A549 (cell line): Measurements from ENCODE around the gene ZNF184. TPM values are rescaled to one million over a fixed set of nuclear protein-coding genes. Genes with fewer than 3 reads are reported as not detected.

Experiments used
- ATAC-seq, 2 experiments: fragments of 200-7000 bp in 1 of 2; fragments of >200 bp in 1 of 2; cut with Nextera tagmentation in 1 of 2; cut with Tn5 transposase in 1 of 2; 3 replicates each; pipeline versions ENCODE4 v1.8.0 to v1.9.1; 2018 to 2020; ENCODE audit warnings: mild to moderate bottlenecking in 1 of 2, moderate library complexity in 1 of 2
- CTCF ChIA-PET: fragments of 300-600 bp; sonication (Branson Sonifier 250); formaldehyde crosslinking; extraction: SDS; loops from one replicate; lab custom pipeline; 2021; ENCODE audit warnings: antibody characterized with exemption, inconsistent platforms; lab: Yijun Ruan, JAX
- POLR2A ChIA-PET: fragments of 350-600 bp; formaldehyde crosslinking; extraction: SDS; loops from one replicate; lab custom pipeline; 2021; ENCODE audit warnings: antibody characterized with exemption, inconsistent platforms; lab: Yijun Ruan, JAX
- DNase-seq, 2 experiments: peaks; one replicate each; pipeline versions ENCODE4 v3.0.0 to v3.0.0-alpha.2; 2011 to 2016; ENCODE audit warnings: low read depth in 1 of 2, low spot score in 1 of 2
- FAIRE-seq: peaks from 2 replicates; lab custom pipeline; 2011; peaks lifted over from hg19 to GRCh38; lab: Jason Lieb, UNC
- H3K27ac ChIP-seq, 2 experiments: fragments of >200 bp; sonication (Bioruptor Twin); formaldehyde crosslinking; 3 replicates each; pipeline ENCODE4 v1.5.1; 2016 to 2017
- H3K4me1 ChIP-seq: fragments of >200 bp; sonication (Bioruptor Twin); formaldehyde crosslinking; 3 replicates; pipeline ENCODE4 v1.6.1; 2016
- H3K4me2 ChIP-seq: fragments of >200 bp; sonication (Bioruptor Twin); formaldehyde crosslinking; 3 replicates; pipeline ENCODE4 v1.6.1; 2016
- H3K4me3 ChIP-seq: fragments of >200 bp; sonication (Bioruptor Twin); formaldehyde crosslinking; 3 replicates; pipeline ENCODE4 v1.5.1; 2016
- H3K9me3 ChIP-seq: fragments of >200 bp; sonication (Bioruptor Twin); formaldehyde crosslinking; 3 replicates; pipeline ENCODE4 v1.6.1; 2016
- ATOH8 ChIP-seq: fragments of 250-450 bp; sonication (Bioruptor Pico); IDR thresholded peaks from 2 replicates; pipeline ENCODE4 v1.5.0; 2020; ENCODE audit warnings: low read depth, mild to moderate bottlenecking, moderate library complexity
- BHLHE40 ChIP-seq: IDR thresholded peaks from 2 replicates; pipeline ENCODE4 v1.6.1; 2012; ENCODE audit warnings: low read depth, low read length, inconsistent platforms
- CBX8 ChIP-seq: fragments of 200-600 bp; sonication (generic); IDR thresholded peaks from 2 replicates; pipeline ENCODE4 v1.6.1; 2016
- CEBPB ChIP-seq, 2 experiments: fragments of >200 bp in 1 of 2; sonication (Bioruptor Twin) in 1 of 2; formaldehyde crosslinking in 1 of 2; IDR thresholded peaks; 2 replicates each; pipeline ENCODE4 v1.6.1; 2012 to 2016
- CHD4 ChIP-seq: fragments of 200-600 bp; sonication (generic); IDR thresholded peaks from 2 replicates; pipeline ENCODE4 v1.6.1; 2016; ENCODE audit warnings: antibody characterized with exemption, mild to moderate bottlenecking, borderline replicate concordance
- E2F6 ChIP-seq: IDR thresholded peaks from 2 replicates; pipeline ENCODE4 v1.6.1; 2012; ENCODE audit warnings: low read depth, borderline replicate concordance
- FOSB ChIP-seq: fragments of 250-450 bp; sonication (Bioruptor Pico); IDR thresholded peaks from 2 replicates; pipeline ENCODE4 v1.5.0; 2020; ENCODE audit warnings: mild to moderate bottlenecking, moderate library complexity
- FOSL2 ChIP-seq, 2 experiments: fragments of 450-650 bp in 1 of 2; fragments of >200 bp in 1 of 2; sonication (Bioruptor Twin) in 1 of 2; formaldehyde crosslinking; IDR thresholded peaks; 2 replicates each; pipeline versions ENCODE4 v1.5.0 to v1.6.1; 2016 to 2020; ENCODE audit warnings: mild to moderate bottlenecking in 1 of 2, moderate library complexity in 1 of 2
- FOXS1 ChIP-seq: fragments of 250-450 bp; sonication (Bioruptor Pico); IDR thresholded peaks from 2 replicates; pipeline ENCODE4 v1.5.0; 2020; ENCODE audit warnings: mild to moderate bottlenecking, moderate library complexity
- HMGXB4 ChIP-seq: fragments of 250-450 bp; sonication (Bioruptor Pico); IDR thresholded peaks from 2 replicates; pipeline ENCODE4 v1.5.0; 2021; ENCODE audit warnings: mild to moderate bottlenecking, moderate library complexity, borderline replicate concordance
- JUNB ChIP-seq: fragments of >200 bp; sonication (Bioruptor Twin); formaldehyde crosslinking; IDR thresholded peaks from 2 replicates; pipeline ENCODE4 v1.6.1; 2016
- KDM1A ChIP-seq: fragments of 200-600 bp; sonication (generic); IDR thresholded peaks from 2 replicates; pipeline ENCODE4 v1.6.1; 2016; ENCODE audit warnings: low read depth, mild to moderate bottlenecking
- KDM5A ChIP-seq: fragments of 200-600 bp; sonication (generic); IDR thresholded peaks from 2 replicates; pipeline ENCODE4 v1.6.1; 2016; ENCODE audit warnings: antibody characterized with exemption, mild to moderate bottlenecking
- MAFK ChIP-seq: fragments of 450-650 bp; IDR thresholded peaks from 2 replicates; pipeline ENCODE4 v1.6.1; 2014; ENCODE audit not compliant: partially characterized antibody
- MAZ ChIP-seq: fragments of 150-350 bp; IDR thresholded peaks from 2 replicates; pipeline ENCODE4 v1.6.1; 2014; ENCODE audit warnings: antibody characterized with exemption, low read depth, low read length, borderline replicate concordance
- NFE2L2 ChIP-seq: fragments of 150-350 bp; conservative IDR thresholded peaks from 2 replicates; pipeline ENCODE4 v1.6.1; 2014; ENCODE audit warnings: low read length
- NPAS2 ChIP-seq: fragments of 250-450 bp; sonication (Bioruptor Pico); IDR thresholded peaks from 2 replicates; pipeline ENCODE4 v1.8.0; 2022; ENCODE audit warnings: mild to moderate bottlenecking, moderate library complexity, borderline replicate concordance
- NR3C1 ChIP-seq: fragments of >200 bp; sonication (Bioruptor Twin); formaldehyde crosslinking; IDR thresholded peaks from 3 replicates; pipeline ENCODE4 v1.6.1; 2017
- POLR2A ChIP-seq: IDR thresholded peaks from 2 replicates; pipeline ENCODE4 v1.6.1; 2012; ENCODE audit warnings: mild to moderate bottlenecking, low read length
- RAD21 ChIP-seq, 2 experiments: fragments of >200 bp in 1 of 2; sonication (Bioruptor Twin) in 1 of 2; formaldehyde crosslinking in 1 of 2; IDR thresholded peaks in 1 of 2; conservative IDR thresholded peaks in 1 of 2; 2 replicates in 1 of 2; 3 replicates in 1 of 2; pipeline ENCODE4 v1.6.1; 2012 to 2018; ENCODE audit warnings: inconsistent platforms in 1 of 2
- RNF2 ChIP-seq: fragments of 200-600 bp; sonication (generic); IDR thresholded peaks from 2 replicates; pipeline ENCODE4 v1.6.1; 2016; ENCODE audit warnings: low read depth, mild to moderate bottlenecking, antibody characterized with exemption, moderate library complexity, borderline replicate concordance
- ZFP36 ChIP-seq: fragments of 450-650 bp; IDR thresholded peaks from 2 replicates; pipeline ENCODE4 v1.6.1; 2014; ENCODE audit warnings: borderline replicate concordance; ENCODE audit not compliant: partially characterized antibody
- ZSCAN20 ChIP-seq: fragments of 250-450 bp; sonication (Bioruptor Pico); IDR thresholded peaks from 2 replicates; pipeline ENCODE4 v1.8.0; 2022; ENCODE audit warnings: mild to moderate bottlenecking, moderate library complexity
- WGBS: methylation state at CpG from one replicate; pipeline ENCODE4 v1.1.6; 2017; ENCODE audit errors: missing lambda C conversion rate; 5-methylcytosine and 5-hydroxymethylcytosine counted together
- polyA plus RNA-seq, 4 experiments: library from polyadenylated mRNA; depleted of rRNA in 3 of 4; stranded (reverse); fragments of >200 nt; fragmentation: RNase III in 1 of 4; extraction: RNeasy Plus Mini Kit Qiagen cat#74134 plus additional on column Dnase treatment in 1 of 4; gene quantifications; 2 replicates in 3 of 4; 3 replicates in 1 of 4; pipeline ENCODE4 v1.2.3, GENCODE V29; 2011 to 2017
- TF ChIP-seq, protein P1 (sequence below): fragments of 150-350 bp; IDR thresholded peaks from 2 replicates; pipeline ENCODE4 v1.6.1; 2014; ENCODE audit warnings: low read depth, mild to moderate bottlenecking, low read length
- TF ChIP-seq, protein P2 (sequence below): fragments of >200 bp; sonication (Bioruptor Twin); formaldehyde crosslinking; IDR thresholded peaks from 2 replicates; pipeline ENCODE4 v1.6.1; 2016
- TF ChIP-seq, protein P3 (sequence below): IDR thresholded peaks from 2 replicates; pipeline ENCODE4 v1.6.1; 2012
- TF ChIP-seq, protein P4 (sequence below): fragments of 200-600 bp; sonication (generic); IDR thresholded peaks from 2 replicates; pipeline ENCODE4 v1.6.1; 2016; ENCODE audit warnings: antibody characterized with exemption, mild to moderate bottlenecking, moderate library complexity

ZNF184 gene
- polyA plus RNA-seq, 2 of the 4 experiments (the other 2 are of a cell fraction) = 2.5 to 4.9 TPM

DNA sequence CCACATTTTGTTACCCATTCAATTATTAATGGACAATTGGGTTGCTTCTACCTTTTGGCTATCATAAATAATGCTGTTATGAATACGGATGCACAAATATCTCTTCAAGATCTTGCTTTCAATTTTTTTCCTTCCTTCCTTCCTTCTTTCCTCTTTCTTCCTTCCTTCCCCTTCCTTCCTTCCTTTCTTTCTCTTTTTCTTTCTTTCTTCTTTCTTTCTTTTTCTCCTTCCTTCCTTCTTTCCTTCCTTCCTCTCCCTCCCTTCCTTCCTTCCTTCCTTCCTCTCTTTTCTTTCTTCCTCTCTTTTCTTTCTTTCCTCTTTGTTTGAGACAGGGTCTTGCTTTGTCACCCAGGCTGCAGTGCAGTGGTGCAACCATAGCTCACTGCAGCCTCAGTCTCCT, 39.2 kb downstream of the ZNF184 start:
- no peaks in the 10 kb centered on the region for H3K4me1 ChIP-seq
- ChIA-PET CTCF (no interaction called here), POLR2A (no interaction called here)
- TF ChIP-seq FOXS1 (CRISPR knock-in tag) (no peak), KDM5A (no peak), FOSB (no peak), CEBPB (IDR thresholded peaks at IDR 0.05) (no peak), MAZ (no peak), NR3C1 (no peak), KDM1A (no peak), ZSCAN20 (no peak), ATOH8 (CRISPR knock-in tag) (no peak), E2F6 (no peak), BHLHE40 (no peak), RNF2 (no peak), MAFK (no peak), HMGXB4 (CRISPR knock-in tag) (no peak), POLR2A (no peak)
- TF ChIP-seq, protein P1, sequence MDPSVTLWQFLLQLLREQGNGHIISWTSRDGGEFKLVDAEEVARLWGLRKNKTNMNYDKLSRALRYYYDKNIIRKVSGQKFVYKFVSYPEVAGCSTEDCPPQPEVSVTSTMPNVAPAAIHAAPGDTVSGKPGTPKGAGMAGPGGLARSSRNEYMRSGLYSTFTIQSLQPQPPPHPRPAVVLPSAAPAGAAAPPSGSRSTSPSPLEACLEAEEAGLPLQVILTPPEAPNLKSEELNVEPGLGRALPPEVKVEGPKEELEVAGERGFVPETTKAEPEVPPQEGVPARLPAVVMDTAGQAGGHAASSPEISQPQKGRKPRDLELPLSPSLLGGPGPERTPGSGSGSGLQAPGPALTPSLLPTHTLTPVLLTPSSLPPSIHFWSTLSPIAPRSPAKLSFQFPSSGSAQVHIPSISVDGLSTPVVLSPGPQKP = no peak
- TF ChIP-seq, protein P2, sequence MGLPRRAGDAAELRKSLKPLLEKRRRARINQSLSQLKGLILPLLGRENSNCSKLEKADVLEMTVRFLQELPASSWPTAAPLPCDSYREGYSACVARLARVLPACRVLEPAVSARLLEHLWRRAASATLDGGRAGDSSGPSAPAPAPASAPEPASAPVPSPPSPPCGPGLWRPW = no peak
- TF ChIP-seq, protein P3, sequence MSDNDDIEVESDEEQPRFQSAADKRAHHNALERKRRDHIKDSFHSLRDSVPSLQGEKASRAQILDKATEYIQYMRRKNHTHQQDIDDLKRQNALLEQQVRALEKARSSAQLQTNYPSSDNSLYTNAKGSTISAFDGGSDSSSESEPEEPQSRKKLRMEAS = no peak
- ATAC-seq (no peak), DNase-seq (no peak), FAIRE-seq (no peak)
- WGBS = 4% methylated on average over 1 of the region's 1 CpG
- no peak overlapping the region for H3K4me2 ChIP-seq
- H3K27ac ChIP-seq = no peak overlapping the region
- no peak overlapping the region for H3K4me3 ChIP-seq
- H3K9me3 ChIP-seq = peaks cover 3% of the 10 kb centered on the region; the same call in 1 of the 3 replicates

DNA sequence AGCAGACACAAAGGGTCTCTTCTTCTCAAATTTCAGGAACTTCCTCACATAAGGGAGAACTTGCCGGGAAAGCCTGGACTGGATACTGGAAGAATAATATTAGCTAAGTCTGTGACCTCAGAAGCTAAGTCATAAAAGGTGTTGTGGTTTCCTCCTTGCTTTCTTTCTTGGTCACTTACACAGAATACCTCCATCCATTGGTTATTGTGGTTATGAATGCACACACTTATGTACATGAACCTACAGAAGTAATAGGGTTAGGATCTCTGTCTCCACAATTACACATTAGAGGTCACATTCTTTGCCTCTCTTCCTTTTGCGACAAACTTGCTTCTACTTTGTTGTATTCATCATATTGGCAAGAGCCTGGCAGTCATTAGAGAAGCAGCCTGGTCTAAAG, 43.9 kb downstream of the ZNF184 start:
- POLR2A ChIA-PET = no interaction called here
- TF ChIP-seq E2F6 (no peak), KDM1A (no peak), CHD4 (no peak), CEBPB (IDR thresholded peaks at IDR 0.05) (no peak), ZFP36 (no peak), ZSCAN20 (no peak), NPAS2 (CRISPR knock-in tag) (no peak), FOXS1 (CRISPR knock-in tag) (no peak), RAD21 (conservative IDR thresholded peaks at IDR 0.05 in 1 of 2, IDR thresholded peaks at IDR 0.05 in 1 of 2) (no peak), FOSB (no peak), CBX8 (no peak), JUNB (no peak), NFE2L2 (no peak), FOSL2 (IDR thresholded peaks at IDR 0.05) (no peak), FOSL2 (CRISPR knock-in tag; IDR thresholded peaks at IDR 0.05) (no peak)
- TF ChIP-seq, protein P4, sequence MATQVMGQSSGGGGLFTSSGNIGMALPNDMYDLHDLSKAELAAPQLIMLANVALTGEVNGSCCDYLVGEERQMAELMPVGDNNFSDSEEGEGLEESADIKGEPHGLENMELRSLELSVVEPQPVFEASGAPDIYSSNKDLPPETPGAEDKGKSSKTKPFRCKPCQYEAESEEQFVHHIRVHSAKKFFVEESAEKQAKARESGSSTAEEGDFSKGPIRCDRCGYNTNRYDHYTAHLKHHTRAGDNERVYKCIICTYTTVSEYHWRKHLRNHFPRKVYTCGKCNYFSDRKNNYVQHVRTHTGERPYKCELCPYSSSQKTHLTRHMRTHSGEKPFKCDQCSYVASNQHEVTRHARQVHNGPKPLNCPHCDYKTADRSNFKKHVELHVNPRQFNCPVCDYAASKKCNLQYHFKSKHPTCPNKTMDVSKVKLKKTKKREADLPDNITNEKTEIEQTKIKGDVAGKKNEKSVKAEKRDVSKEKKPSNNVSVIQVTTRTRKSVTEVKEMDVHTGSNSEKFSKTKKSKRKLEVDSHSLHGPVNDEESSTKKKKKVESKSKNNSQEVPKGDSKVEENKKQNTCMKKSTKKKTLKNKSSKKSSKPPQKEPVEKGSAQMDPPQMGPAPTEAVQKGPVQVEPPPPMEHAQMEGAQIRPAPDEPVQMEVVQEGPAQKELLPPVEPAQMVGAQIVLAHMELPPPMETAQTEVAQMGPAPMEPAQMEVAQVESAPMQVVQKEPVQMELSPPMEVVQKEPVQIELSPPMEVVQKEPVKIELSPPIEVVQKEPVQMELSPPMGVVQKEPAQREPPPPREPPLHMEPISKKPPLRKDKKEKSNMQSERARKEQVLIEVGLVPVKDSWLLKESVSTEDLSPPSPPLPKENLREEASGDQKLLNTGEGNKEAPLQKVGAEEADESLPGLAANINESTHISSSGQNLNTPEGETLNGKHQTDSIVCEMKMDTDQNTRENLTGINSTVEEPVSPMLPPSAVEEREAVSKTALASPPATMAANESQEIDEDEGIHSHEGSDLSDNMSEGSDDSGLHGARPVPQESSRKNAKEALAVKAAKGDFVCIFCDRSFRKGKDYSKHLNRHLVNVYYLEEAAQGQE = no peak
- TF ChIP-seq, all 56 proteins: peak for 0
- H3K9me3 ChIP-seq = no peaks in the 10 kb centered on the region; the same call in 2 of the 3 replicates
- no peak overlapping the region for H3K4me3 ChIP-seq
- H3K4me2 ChIP-seq = no peak overlapping the region
- FAIRE-seq (no peak), DNase-seq (no peak), ATAC-seq (no peak)
- CTCF ChIA-PET = no interaction called here
- no peaks in the 10 kb centered on the region for H3K4me1 ChIP-seq
- H3K27ac ChIP-seq = no peak overlapping the region
- 37% methylated on average over 2 of the region's 2 CpGs for WGBS
